Measurements from ENCODE around the gene ARTN.

The ARTN gene

GRCh38 chr1:43962324-43962723, 28.7 kb downstream of the ARTN start:
- no peak overlapping the region for H3K27ac ChIP-seq
- H4K20me1 ChIP-seq (ENCODE audit: insufficient read depth), result no peaks in the 10 kb centered on the region
- no peak for TF ChIP-seq CTCF (conservative IDR thresholded peaks at IDR 0.05; ENCODE audit: low read depth, low read length)
- H3K4me3 ChIP-seq (IDR thresholded peaks at IDR 0.05; ENCODE audit: insufficient read depth, low read depth, low read length), result no peak overlapping the region
- no peak overlapping the region for H3K4me2 ChIP-seq
- peaks cover 7% of the 10 kb centered on the region for H3K4me1 ChIP-seq (ENCODE audit: low read depth, poor library complexity, severe bottlenecking)
- no peak overlapping the region for H2AFZ ChIP-seq (ENCODE audit: low read depth)
- no peak overlapping the region for H3K9ac ChIP-seq
- no peaks in the 10 kb centered on the region for H3K27me3 ChIP-seq (ENCODE audit: insufficient read depth, low read depth)
- H3K36me3 ChIP-seq (ENCODE audit: insufficient read depth), result no peaks in the 10 kb centered on the region
- no peaks in the 10 kb centered on the region for H3K79me2 ChIP-seq (ENCODE audit: insufficient read depth, low read depth)

GRCh38 chr1:43963006-43963405, 29.4 kb downstream of the ARTN start:
- Histone ChIP-seq H3K27ac (no peak overlapping the region), H3K4me1 (ENCODE audit: low read depth, poor library complexity, severe bottlenecking) (peaks cover 7% of the 10 kb centered on the region), H3K9ac (no peak overlapping the region), H3K4me2 (no peak overlapping the region), H3K4me3 (IDR thresholded peaks at IDR 0.05; ENCODE audit: insufficient read depth, low read depth, low read length) (no peak overlapping the region), H3K36me3 (ENCODE audit: insufficient read depth) (no peaks in the 10 kb centered on the region), H4K20me1 (ENCODE audit: insufficient read depth) (no peaks in the 10 kb centered on the region), H3K79me2 (ENCODE audit: insufficient read depth, low read depth) (no peaks in the 10 kb centered on the region), H3K27me3 (ENCODE audit: insufficient read depth, low read depth) (no peaks in the 10 kb centered on the region), H2AFZ (ENCODE audit: low read depth) (no peak overlapping the region)
- TF ChIP-seq CTCF (conservative IDR thresholded peaks at IDR 0.05; ENCODE audit: low read depth, low read length), result no peak

- Histone ChIP-seq H3K36me3 (ENCODE audit: insufficient read depth) (no peaks in the 10 kb centered on the region), H3K27me3 (ENCODE audit: insufficient read depth, low read depth) (no peaks in the 10 kb centered on the region), H2AFZ (ENCODE audit: low read depth) (no peak overlapping the region), H3K4me2 (no peak overlapping the region), H3K79me2 (ENCODE audit: insufficient read depth, low read depth) (no peaks in the 10 kb centered on the region), H3K27ac (no peak overlapping the region), H3K9ac (no peak overlapping the region), H3K4me3 (IDR thresholded peaks at IDR 0.05; ENCODE audit: insufficient read depth, low read depth, low read length) (no peak overlapping the region), H4K20me1 (ENCODE audit: insufficient read depth) (no peaks in the 10 kb centered on the region), H3K4me1 (ENCODE audit: low read depth, poor library complexity, severe bottlenecking) (peaks cover 7% of the 10 kb centered on the region)
- TF ChIP-seq CTCF (conservative IDR thresholded peaks at IDR 0.05; ENCODE audit: low read depth, low read length), result no peak
Measured at GRCh38 chr1:43963890-43964289, 30.3 kb downstream of the ARTN start.

GRCh38 chr1:43965316-43965715, 31.7 kb downstream of the ARTN start:
- Histone ChIP-seq H2AFZ (ENCODE audit: low read depth) (no peak overlapping the region), H3K4me2 (no peak overlapping the region)
- TF ChIP-seq CTCF (conservative IDR thresholded peaks at IDR 0.05; ENCODE audit: low read depth, low read length), result no peak

More at GRCh38 chr1:43965316-43965715, 31.7 kb downstream of the ARTN start:
- peaks cover 7% of the 10 kb centered on the region for H3K4me1 ChIP-seq (ENCODE audit: low read depth, poor library complexity, severe bottlenecking)
- no peaks in the 10 kb centered on the region for H3K36me3 ChIP-seq (ENCODE audit: insufficient read depth)
- no peak overlapping the region for H3K27ac ChIP-seq
- no peak overlapping the region for H3K4me3 ChIP-seq (IDR thresholded peaks at IDR 0.05; ENCODE audit: insufficient read depth, low read depth, low read length)
- no peaks in the 10 kb centered on the region for H3K27me3 ChIP-seq (ENCODE audit: insufficient read depth, low read depth)
- no peaks in the 10 kb centered on the region for H4K20me1 ChIP-seq (ENCODE audit: insufficient read depth)
- H3K9ac ChIP-seq, result no peak overlapping the region
- peaks cover 2% of the 10 kb centered on the region; the same call in 1 of the 2 replicates for H3K79me2 ChIP-seq (ENCODE audit: insufficient read depth, low read depth)
